GM11168 (cell line): ENCODE data around the gene HCAR3.
"Not testable (repeated sequence)": the region's sequence is repeated elsewhere in the genome, so short reads cannot be mapped to it uniquely, and the experiment has no call there.

Experiments
- in situ Hi-C: fragments of 300-500 bp; cut with MboI; formaldehyde crosslinking; loops from one replicate; pipeline ENCODE4 v1.12.0; 2022; ENCODE audit warnings: low sequenced_read_pairs; ENCODE audit not compliant: unreplicated experiment

Gene HCAR3

DNA sequence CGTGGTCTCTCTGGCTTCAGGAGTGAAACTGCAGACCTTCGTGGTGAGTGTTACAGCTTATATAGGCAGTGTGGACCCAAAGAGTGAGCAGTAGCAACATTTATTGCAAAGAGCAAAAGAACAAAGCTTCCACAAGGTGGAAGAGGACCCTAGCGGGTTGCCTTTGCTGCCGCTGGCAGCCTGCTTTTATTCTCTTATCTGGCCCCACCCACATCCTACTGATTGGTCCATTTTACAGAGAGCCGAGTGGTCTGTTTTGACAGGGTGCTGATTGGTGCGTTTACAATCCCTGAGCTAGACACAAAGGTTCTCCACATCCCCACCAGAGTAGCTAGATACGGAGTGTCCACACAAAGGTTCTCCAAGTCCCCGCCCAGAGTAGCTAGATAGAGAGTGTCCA, 40.6 kb downstream of the HCAR3 start:
- in situ Hi-C loops = not testable (repeated sequence)

- in situ Hi-C loops = no loop called here
Measured at GRCh38 chr12:122672515-122672914, 44.1 kb downstream of the HCAR3 start.

- in situ Hi-C loops = no loop called here
Measured at GRCh38 chr12:122669397-122670070, 47.1 kb downstream of the HCAR3 start.

GRCh38 chr12:122668268-122668667, 48.3 kb downstream of the HCAR3 start:
- in situ Hi-C loops = no loop called here

- in situ Hi-C loops = no loop called here
Measured at GRCh38 chr12:122665759-122666158, 50.9 kb downstream of the HCAR3 start.

DNA sequence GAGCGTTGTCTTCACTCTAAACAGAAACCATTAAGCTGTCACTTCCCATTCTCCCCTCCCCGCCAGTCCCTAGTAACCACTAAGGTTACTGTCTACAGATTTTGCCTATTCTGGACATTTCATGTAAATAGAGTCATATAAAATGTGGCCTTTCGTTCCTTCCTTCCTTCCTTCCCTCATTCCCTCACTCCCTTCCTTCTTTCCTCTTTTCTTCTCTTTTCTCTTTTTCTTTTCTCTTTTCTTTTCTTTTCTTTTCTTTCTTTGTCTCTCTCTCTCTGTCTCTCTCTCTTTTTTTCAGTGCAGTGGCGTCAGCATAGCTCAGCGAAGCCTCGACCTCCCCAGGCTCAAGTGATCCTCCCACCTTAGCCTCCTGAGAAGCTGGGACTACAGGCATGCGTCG, 51.3 kb downstream of the HCAR3 start:
- in situ Hi-C loops = no loop called here
